GM19455 (cell line): ENCODE data around the gene TRIM41.

Experiments used
- ATAC-seq: cut with Tn5 transposase; IDR thresholded peaks from one replicate; pipeline ENCODE4 v1.9.1; 2021; ENCODE audit not compliant: unreplicated experiment

Gene TRIM41

GRCh38 chr5:181231432-181231831 is 8.4 kb downstream of the TRIM41 start:
- no peak for ATAC-seq

GRCh38 chr5:181232593-181232992 is 9.5 kb downstream of the TRIM41 start:
- ATAC-seq = no peak

- no peak for ATAC-seq
These were observed 10.2 kb downstream of the TRIM41 start for GRCh38 chr5:181233088-181233800.

- no peak for ATAC-seq
These were observed 10.8 kb downstream of the TRIM41 start for GRCh38 chr5:181233801-181234454.

GRCh38 chr5:181234455-181235306 is 11.6 kb downstream of the TRIM41 start:
- ATAC-seq = no peak

GRCh38 chr5:181235323-181235688 is 12.2 kb downstream of the TRIM41 start:
- no peak for ATAC-seq

GRCh38 chr5:181235689-181236366 is 12.7 kb downstream of the TRIM41 start:
- no peak for ATAC-seq

- ATAC-seq = no peak
These were observed 13.4 kb downstream of the TRIM41 start for GRCh38 chr5:181236471-181236870.

- ATAC-seq = no peak
These were observed 14.0 kb downstream of the TRIM41 start for GRCh38 chr5:181236954-181237641.

GRCh38 chr5:181237729-181238385 is 14.8 kb downstream of the TRIM41 start:
- ATAC-seq = no peak

- ATAC-seq = no peak
These were observed 16.1 kb downstream of the TRIM41 start for GRCh38 chr5:181239062-181239663.

GRCh38 chr5:181241393-181241975 is 18.4 kb downstream of the TRIM41 start:
- ATAC-seq = no peak

GRCh38 chr5:181242031-181242451 is 19.0 kb downstream of the TRIM41 start:
- ATAC-seq = no peak

- no peak for ATAC-seq
These were observed 20.0 kb downstream of the TRIM41 start for GRCh38 chr5:181243018-181243563.

GRCh38 chr5:181243564-181244343 is 20.7 kb downstream of the TRIM41 start, which contains the start of gene RACK1:
Gene RACK1 (minus strand): TSS chr5:181243906. CDS start chr5:181243800, 106 bp downstream.
- peak; percentile 56 for ATAC-seq

- no peak for ATAC-seq
These were observed 22.6 kb downstream of the TRIM41 start for GRCh38 chr5:181245427-181246275.
